ENCODE data around the gene CDR2.

GRCh38 chr16:22369221-22369811 is 5.1 kb downstream of the CDR2 start:
- TF ChIP-seq CTCF (IDR thresholded peaks at IDR 0.05) (no peak), POLR2A (IDR thresholded peaks at IDR 0.05) (no peak)
